22Rv1 (cell line): ENCODE data around the gene SNX10.

Experiments
- H3K27ac ChIP-seq: fragments of 450-650 bp; 2 replicates; pipeline ENCODE4 v1.5.1; 2017
- ZFX ChIP-seq: fragments of 450-650 bp; IDR thresholded peaks from 2 replicates; pipeline ENCODE4 v1.6.1; 2017; ENCODE audit warnings: antibody characterized with exemption, borderline replicate concordance
- TF ChIP-seq, protein P1 (sequence below): fragments of 450-650 bp; IDR thresholded peaks from 2 replicates; pipeline ENCODE4 v1.5.1; 2017; ENCODE audit warnings: mild to moderate bottlenecking

SNX10 gene

DNA sequence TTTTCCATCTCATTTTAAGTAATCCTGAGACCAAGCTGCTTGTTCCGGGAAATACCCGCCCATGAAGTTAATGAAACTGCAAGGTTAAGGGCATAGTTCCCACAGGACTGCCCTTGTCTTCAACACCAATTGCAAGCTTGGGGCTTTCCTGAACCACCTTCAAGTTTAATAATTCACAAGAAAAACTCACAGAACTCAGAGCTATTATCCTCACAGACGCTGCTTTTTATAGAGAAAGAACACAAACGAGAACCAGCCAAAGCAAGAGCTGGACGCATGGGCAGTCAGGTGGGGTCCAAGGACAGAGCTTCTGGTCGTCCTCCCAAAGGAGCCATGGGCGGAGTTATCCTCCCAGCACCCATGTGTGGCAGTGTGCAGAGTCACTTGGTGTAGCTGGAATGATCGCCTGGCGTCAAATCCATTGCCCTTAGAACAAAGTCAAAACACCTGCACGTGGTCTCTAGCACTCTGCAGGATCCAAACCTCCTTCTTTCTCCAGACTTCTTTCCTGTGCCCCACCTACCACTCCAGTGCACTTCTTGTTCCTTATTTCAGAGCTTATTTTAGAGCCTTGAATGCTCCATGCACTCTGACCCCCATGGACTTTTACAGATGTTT is 56.7 kb downstream of the SNX10 start:
- H3K27ac ChIP-seq = no peak overlapping the region

DNA sequence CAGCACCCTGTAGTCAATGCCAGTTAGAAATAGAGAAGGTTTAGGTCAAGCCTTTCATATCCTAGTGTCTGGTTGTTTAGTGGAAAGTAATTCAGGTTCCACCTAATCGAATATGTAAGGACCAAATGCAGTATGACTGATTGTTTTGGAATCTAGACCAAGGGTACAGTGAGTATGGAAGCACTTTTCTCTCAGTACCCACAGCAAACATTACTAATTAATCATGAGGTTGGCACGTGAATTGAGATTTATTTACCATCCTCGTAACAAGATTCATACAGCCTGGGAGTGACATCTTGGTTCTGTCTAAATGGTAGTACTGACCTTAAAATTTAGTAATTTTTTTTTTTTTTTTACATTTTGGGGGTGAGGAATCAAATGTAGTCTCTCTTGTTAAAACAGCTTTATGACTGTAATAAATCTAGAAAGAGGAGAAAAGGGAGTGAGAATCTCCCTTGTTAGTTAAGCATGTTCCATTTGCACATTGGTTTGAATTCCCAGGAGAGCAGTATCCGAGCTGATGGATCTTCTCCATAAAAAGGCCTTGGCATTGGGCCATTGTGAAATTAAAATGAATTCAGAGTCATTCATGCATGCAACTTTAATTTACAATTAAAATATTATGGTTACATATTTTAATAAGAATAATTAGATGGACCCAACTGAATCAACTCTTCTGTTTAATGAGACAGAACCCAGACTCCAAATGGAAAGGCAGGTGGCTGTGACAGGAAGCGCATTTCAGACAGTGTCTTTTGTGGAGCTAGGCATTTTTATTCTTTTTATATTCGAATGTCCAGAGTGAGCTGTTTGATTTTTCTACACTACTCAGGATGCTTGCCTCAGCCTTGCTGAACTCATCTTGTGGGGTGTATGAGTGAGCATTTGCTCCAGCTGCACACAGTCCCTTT is 57.6 kb downstream of the SNX10 start:
- TF ChIP-seq, protein P1, sequence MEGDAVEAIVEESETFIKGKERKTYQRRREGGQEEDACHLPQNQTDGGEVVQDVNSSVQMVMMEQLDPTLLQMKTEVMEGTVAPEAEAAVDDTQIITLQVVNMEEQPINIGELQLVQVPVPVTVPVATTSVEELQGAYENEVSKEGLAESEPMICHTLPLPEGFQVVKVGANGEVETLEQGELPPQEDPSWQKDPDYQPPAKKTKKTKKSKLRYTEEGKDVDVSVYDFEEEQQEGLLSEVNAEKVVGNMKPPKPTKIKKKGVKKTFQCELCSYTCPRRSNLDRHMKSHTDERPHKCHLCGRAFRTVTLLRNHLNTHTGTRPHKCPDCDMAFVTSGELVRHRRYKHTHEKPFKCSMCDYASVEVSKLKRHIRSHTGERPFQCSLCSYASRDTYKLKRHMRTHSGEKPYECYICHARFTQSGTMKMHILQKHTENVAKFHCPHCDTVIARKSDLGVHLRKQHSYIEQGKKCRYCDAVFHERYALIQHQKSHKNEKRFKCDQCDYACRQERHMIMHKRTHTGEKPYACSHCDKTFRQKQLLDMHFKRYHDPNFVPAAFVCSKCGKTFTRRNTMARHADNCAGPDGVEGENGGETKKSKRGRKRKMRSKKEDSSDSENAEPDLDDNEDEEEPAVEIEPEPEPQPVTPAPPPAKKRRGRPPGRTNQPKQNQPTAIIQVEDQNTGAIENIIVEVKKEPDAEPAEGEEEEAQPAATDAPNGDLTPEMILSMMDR = no peak
- TF ChIP-seq ZFX = no peak
- no peak overlapping the region for H3K27ac ChIP-seq

More for the DNA sequence above, 56.7 kb downstream of the SNX10 start:
- TF ChIP-seq ZFX = no peak
- TF ChIP-seq, protein P1 = no peak

DNA sequence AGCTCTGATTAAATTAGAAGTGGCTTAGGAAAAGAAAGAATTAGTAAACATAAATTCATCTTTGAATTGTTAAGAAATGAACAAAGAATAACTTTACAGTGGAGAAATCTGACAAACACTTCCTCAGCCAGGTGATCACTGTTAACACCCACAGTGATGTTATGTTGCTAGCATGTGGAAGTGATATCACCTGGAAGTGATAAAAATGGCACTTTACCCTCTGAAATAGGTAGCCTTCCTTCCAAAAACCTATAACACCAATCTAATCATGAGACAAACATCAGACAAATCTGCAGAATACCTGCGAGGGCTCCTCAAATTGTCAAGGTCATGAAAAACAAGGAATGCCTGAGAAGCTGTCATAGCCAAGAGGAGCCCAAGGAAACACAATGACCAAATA is 59.5 kb downstream of the SNX10 start:
- H3K27ac ChIP-seq = no peak overlapping the region
- TF ChIP-seq, protein P1 = no peak
- no peak for TF ChIP-seq ZFX

DNA sequence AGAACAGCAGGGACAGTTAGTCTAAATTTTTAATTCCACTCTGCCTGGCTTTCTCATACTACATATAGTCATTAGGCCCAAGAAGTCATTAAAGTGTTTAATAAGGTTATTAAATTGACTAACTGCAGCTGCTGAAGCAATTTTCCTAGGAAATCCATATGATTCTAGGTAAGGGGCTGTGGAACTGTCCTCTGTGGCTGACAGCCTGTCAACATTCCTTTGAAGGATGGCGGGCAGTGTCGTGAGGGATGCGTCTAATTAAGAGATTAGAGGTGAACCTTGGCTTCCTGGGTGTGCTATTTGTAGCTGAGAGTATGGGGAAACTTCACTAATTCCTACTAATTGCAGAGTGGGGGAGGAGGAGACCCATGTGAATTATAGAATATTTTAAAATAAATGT is 64.6 kb downstream of the SNX10 start:
- TF ChIP-seq, protein P1 = no peak
- no peak for TF ChIP-seq ZFX
- H3K27ac ChIP-seq = no peak overlapping the region

DNA sequence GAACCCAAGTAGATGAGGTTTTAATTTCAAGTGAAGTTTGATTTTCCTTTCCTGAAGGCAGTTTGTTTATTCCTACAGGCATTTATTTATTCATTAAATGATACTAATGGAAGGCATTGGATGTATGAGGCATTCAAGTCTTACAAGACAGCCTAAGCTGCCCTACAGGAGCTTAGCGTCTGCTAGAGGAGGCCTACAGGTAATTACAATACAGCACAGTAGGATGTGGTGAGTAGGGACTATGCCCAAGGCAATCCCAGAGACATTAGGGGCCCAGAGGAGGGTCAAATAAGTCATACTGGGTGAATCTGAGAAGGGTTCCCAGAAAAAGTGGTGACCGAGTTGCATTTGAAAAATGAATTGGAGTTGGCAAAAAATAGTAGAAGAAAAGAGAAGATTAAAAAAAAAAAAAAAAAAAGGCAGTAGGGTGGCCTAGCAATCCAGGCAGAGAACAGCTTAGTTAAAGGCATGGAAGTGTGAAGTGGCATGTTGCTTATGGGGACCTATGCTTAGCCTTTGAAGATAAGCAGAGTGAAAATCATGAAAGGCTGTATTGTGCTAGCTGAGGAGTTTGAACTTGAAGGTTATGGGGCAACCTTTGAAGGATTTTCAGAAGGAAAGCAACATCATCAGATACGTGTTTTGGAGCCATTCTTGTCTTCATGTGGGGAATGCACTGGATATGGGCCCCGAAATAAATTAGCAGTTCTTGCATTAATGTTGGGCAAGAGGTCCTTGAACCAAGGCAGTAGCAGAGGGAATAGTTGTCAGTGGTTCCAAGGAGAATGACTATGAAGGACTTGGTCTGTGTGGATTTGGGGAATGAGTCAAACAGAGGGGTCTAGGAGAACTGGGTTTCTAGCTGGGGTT is 65.5 kb downstream of the SNX10 start:
- no peak overlapping the region for H3K27ac ChIP-seq
- no peak for TF ChIP-seq ZFX
- TF ChIP-seq, protein P1 = no peak

DNA sequence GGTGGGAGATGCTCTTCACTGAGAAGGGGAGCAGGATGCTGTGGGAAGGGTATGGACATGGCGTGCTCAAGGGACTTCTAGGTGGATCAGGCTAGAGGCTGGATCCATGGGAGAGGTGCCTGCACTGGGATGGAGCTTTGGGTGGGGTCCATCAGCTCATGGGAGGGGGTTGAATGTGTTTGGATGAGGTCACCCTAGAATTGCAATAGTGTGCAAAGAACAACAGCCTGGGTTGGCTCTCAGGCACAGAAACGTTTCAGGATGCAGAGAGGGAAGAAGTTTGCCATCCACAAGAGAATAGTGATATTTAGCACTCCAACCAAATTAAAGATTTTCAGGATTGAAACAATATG is 66.1 kb downstream of the SNX10 start:
- TF ChIP-seq ZFX = no peak
- TF ChIP-seq, protein P1 = no peak
- H3K27ac ChIP-seq = no peak overlapping the region
